Inflammatory macrophage treated with lipopolysaccharide for 4 hours (primary cell): Measurements from ENCODE around the gene DTX3.
"Not testable (repeated sequence)": the region's sequence is repeated elsewhere in the genome, so short reads cannot be mapped to it uniquely, and the experiment has no call there.

Experiments
- DNase-seq: peaks from one replicate; pipeline ENCODE4 v3.0.0-alpha.2; 2020

The DTX3 gene

GRCh38 chr12:57604454-57604991, at the start of gene DTX3:
Gene DTX3 (plus strand): TSS chr12:57604824. CDS start chr12:57606518, 1,694 bp downstream.
- no peak for DNase-seq

GRCh38 chr12:57554897-57555296, 49.7 kb upstream of the DTX3 start:
- no peak for DNase-seq

- no peak for DNase-seq
Measured at GRCh38 chr12:57558864-57559263, 45.8 kb upstream of the DTX3 start.

- DNase-seq, result no peak
Measured at GRCh38 chr12:57560516-57560915, 44.1 kb upstream of the DTX3 start.

- DNase-seq, result not testable (repeated sequence)
Measured at GRCh38 chr12:57561117-57561516, 43.5 kb upstream of the DTX3 start.

- DNase-seq, result no peak
Measured at GRCh38 chr12:57563358-57563757, 41.3 kb upstream of the DTX3 start.

GRCh38 chr12:57564178-57564740, 40.4 kb upstream of the DTX3 start:
- no peak for DNase-seq

- no peak for DNase-seq
Measured at GRCh38 chr12:57568838-57569237, 35.8 kb upstream of the DTX3 start.

GRCh38 chr12:57569858-57570257, 34.8 kb upstream of the DTX3 start:
- DNase-seq, result no peak

GRCh38 chr12:57570438-57570837, 34.2 kb upstream of the DTX3 start:
- DNase-seq, result not testable (repeated sequence)

- no peak for DNase-seq
Measured at GRCh38 chr12:57571926-57572762, 32.5 kb upstream of the DTX3 start.

GRCh38 chr12:57574795-57575194, 29.8 kb upstream of the DTX3 start:
- no peak for DNase-seq

- no peak for DNase-seq
Measured at GRCh38 chr12:57575771-57576612, 28.6 kb upstream of the DTX3 start.

GRCh38 chr12:57576613-57577160, 27.9 kb upstream of the DTX3 start:
- no peak for DNase-seq

GRCh38 chr12:57577981-57578758, 26.5 kb upstream of the DTX3 start:
- DNase-seq, result no peak

GRCh38 chr12:57579011-57579410, 25.6 kb upstream of the DTX3 start:
- no peak for DNase-seq

GRCh38 chr12:57579677-57580465, 24.8 kb upstream of the DTX3 start:
- DNase-seq, result no peak

GRCh38 chr12:57580466-57580795, 24.2 kb upstream of the DTX3 start:
- no peak for DNase-seq

GRCh38 chr12:57581802-57582201, 22.8 kb upstream of the DTX3 start:
- no peak for DNase-seq

GRCh38 chr12:57582440-57582839, 22.2 kb upstream of the DTX3 start:
- DNase-seq, result no peak
